HG02870 (cell line): ENCODE measurements around the gene KRTAP10-9.
"Not testable (repeated sequence)": the region's sequence is repeated elsewhere in the genome, so short reads cannot be mapped to it uniquely, and the experiment has no call there.

Experiments used
- ATAC-seq: cut with Tn5 transposase; IDR thresholded peaks from one replicate; pipeline ENCODE4 v1.9.1; 2021; ENCODE audit warnings: mild to moderate bottlenecking, moderate library complexity; ENCODE audit not compliant: unreplicated experiment

KRTAP10-9 gene

GRCh38 chr21:44658913-44659595, 32.2 kb downstream of the KRTAP10-9 start:
- ATAC-seq, result no peak

- ATAC-seq, result not testable (repeated sequence)
These were observed 34.7 kb downstream of the KRTAP10-9 start for GRCh38 chr21:44661567-44661966.

GRCh38 chr21:44664691-44665090, 37.8 kb downstream of the KRTAP10-9 start:
- ATAC-seq, result no peak

- no peak for ATAC-seq
These were observed 39.8 kb downstream of the KRTAP10-9 start, which contains the start of gene KRTAP12-2 for GRCh38 chr21:44666401-44667320. Gene KRTAP12-2, minus strand, starts transcription at chr21:44666927. Its CDS starts 41 bp downstream, at chr21:44666886.

GRCh38 chr21:44667612-44668011, 40.7 kb downstream of the KRTAP10-9 start:
- ATAC-seq, result no peak

GRCh38 chr21:44670642-44671432, 43.9 kb downstream of the KRTAP10-9 start:
- ATAC-seq, result no peak

- ATAC-seq, result no peak
These were observed 45.0 kb downstream of the KRTAP10-9 start for GRCh38 chr21:44671911-44672310.

GRCh38 chr21:44677881-44678280, 51.0 kb downstream of the KRTAP10-9 start:
- ATAC-seq, result no peak
